K562 (cell line): ENCODE data around the gene KMT5B. TPM values are rescaled to one million over a fixed set of nuclear protein-coding genes. Genes with fewer than 3 reads are reported as not detected.

Experiments
- ARID3A ChIP-seq: IDR thresholded peaks from 2 replicates; pipeline ENCODE4 v1.6.1; 2012; ENCODE audit warnings: low read depth, low read length, improper control_type of control experiment, borderline replicate concordance
- ATF2 ChIP-seq: sonication (generic); formaldehyde crosslinking; IDR thresholded peaks from 2 replicates; pipeline ENCODE4 v1.8.1; 2022; ENCODE audit warnings: missing genetic modification reagents
- CHD2 ChIP-seq: IDR thresholded peaks from 2 replicates; pipeline ENCODE4 v1.6.1; 2011; ENCODE audit warnings: low read depth, low read length
- DACH1 ChIP-seq: fragments of 450-650 bp; IDR thresholded peaks from 2 replicates; pipeline ENCODE4 v1.6.1; 2018; ENCODE audit not compliant: partially characterized antibody
- FIP1L1 ChIP-seq: fragments of 200-400 bp; formaldehyde crosslinking; IDR thresholded peaks from 2 replicates; pipeline ENCODE4 v1.6.1; 2018; ENCODE audit warnings: mild to moderate bottlenecking, low read depth, low read length; ENCODE audit not compliant: poor library complexity, severe bottlenecking
- NKRF ChIP-seq: fragments of 450-650 bp; IDR thresholded peaks from 2 replicates; pipeline ENCODE4 v1.6.1; 2016; ENCODE audit warnings: borderline replicate concordance
- NR2F6 ChIP-seq: fragments of 450-650 bp; formaldehyde crosslinking; IDR thresholded peaks from 2 replicates; pipeline ENCODE4 v1.4.0; 2020; ENCODE audit warnings: mild to moderate bottlenecking
- polyA plus RNA-seq, 8 experiments: library from polyadenylated mRNA; depleted of rRNA in 4 of 8; stranded (reverse) in 5 of 8; unstranded in 3 of 8; fragments of >200 nt; fragmentation: Nextera tagmentation in 2 of 8; fragmentation: Illumina TruSeq in 1 of 8; extraction: Ambion mirVana in 2 of 8; extraction: Trizol in 1 of 8; gene quantifications; 2 replicates each; pipeline versions ENCODE4 v1.2.1 to v1.2.3, GENCODE V29; 2011 to 2014; ENCODE audit warnings: inconsistent platforms in 1 of 8, missing spikeins in 1 of 8
- total RNA-seq, 7 experiments: library from RNA; depleted of rRNA in 6 of 7; stranded (reverse); fragments of >200 nt in 6 of 7; fragmentation: Illumina TruSeq in 2 of 7; extraction: Trizol in 2 of 7; gene quantifications; 2 replicates each; pipeline versions ENCODE4 v1.2.1 to v1.2.3, GENCODE V29; 2011 to 2021; ENCODE audit warnings: low replicate concordance in 1 of 7

Gene KMT5B
- total and polyA plus RNA-seq, 9 of the 15 experiments (the other 6 are each of a cell fraction or from before 2014, with no cell fraction given), result 7.3 to 27.3 (median 20.9) TPM

- TF ChIP-seq FIP1L1, result no peak
- no peak for TF ChIP-seq CHD2
- no peak for TF ChIP-seq NKRF
- no peak for TF ChIP-seq ARID3A
- TF ChIP-seq DACH1, result no peak
- no peak for TF ChIP-seq ATF2 (CRISPR knock-in tag)
- no peak for TF ChIP-seq NR2F6 (CRISPR knock-in tag)
Observed at GRCh38 chr11:68116126-68116525, 97.0 kb downstream of the KMT5B start (continued).
